Nephron progenitor cell (in vitro differentiated cells): ENCODE data around the gene MAGI1.

ENCODE experiments used
- DNase-seq: peaks from one replicate; pipeline ENCODE4 v3.0.0; 2021
- H3K27ac Mint-ChIP-seq: 2 replicates; pipeline ENCODE4 v1.8.0; 2021; ENCODE audit warnings: mild to moderate bottlenecking, moderate library complexity, mixed read lengths
- H3K27me3 Mint-ChIP-seq: 2 replicates; pipeline ENCODE4 v1.8.0; 2021; ENCODE audit warnings: mild to moderate bottlenecking, low read depth, mixed read lengths; ENCODE audit not compliant: poor library complexity
- H3K36me3 Mint-ChIP-seq: 2 replicates; pipeline ENCODE4 v1.8.0; 2021; ENCODE audit warnings: low read depth, mixed read lengths
- H3K4me1 Mint-ChIP-seq: 2 replicates; pipeline ENCODE4 v1.8.0; 2021; ENCODE audit warnings: mixed read lengths
- H3K4me3 Mint-ChIP-seq: 2 replicates; pipeline ENCODE4 v1.8.0; 2021; ENCODE audit warnings: mild to moderate bottlenecking, moderate library complexity, mixed read lengths
- H3K9me3 Mint-ChIP-seq: 2 replicates; pipeline ENCODE4 v1.8.0; 2021; ENCODE audit warnings: mild to moderate bottlenecking, moderate library complexity, mixed read lengths
- CTCF ChIP-seq: fragments of 200-600 bp; sonication (generic); IDR thresholded peaks from 2 replicates; pipeline ENCODE4 v1.5.0; 2021; ENCODE audit warnings: antibody characterized with exemption

The MAGI1 gene

DNA sequence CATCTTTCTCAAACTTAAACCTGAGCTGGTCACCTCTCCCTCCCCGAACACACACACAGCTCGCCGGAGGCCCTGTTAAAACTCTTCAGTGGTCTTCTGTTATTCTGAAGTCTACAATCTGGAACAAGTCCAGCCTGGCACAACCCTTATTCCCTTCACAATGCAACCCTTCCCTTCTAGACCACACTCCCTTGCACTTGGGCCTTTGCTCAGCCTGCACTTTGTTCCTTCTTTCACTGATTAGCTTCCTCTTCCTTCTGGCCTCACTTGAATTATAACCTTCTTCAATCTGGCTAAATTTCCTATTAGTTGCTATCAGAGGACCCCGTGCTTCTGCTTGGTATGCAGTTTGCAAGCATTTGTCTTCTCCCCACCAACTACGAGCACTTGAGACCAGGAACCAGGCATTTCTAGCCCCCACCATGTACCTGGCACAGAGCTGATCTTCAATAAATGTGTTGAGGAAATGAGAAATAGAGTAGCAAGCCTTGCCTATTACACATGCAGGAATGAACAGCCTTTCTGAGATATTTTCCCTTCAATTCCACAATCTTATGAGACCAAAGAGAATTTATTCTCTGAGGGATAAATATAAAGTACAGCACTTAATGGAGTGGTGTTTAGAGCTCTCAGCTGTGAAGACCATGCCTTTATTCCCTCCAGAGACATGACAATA is 687.8 kb downstream of the MAGI1 start:
- Mint-ChIP-seq H3K4me1 (peaks cover 41% of the 10 kb centered on the region), H3K4me3 (no peak overlapping the region), H3K9me3 (no peaks in the 10 kb centered on the region), H3K36me3 (peaks cover 14% of the 10 kb centered on the region), H3K27me3 (no peaks in the 10 kb centered on the region), H3K27ac (peak overlapping the region; percentile 22)
- DNase-seq = no peak
- no peak for TF ChIP-seq CTCF

- Mint-ChIP-seq H3K27me3 (no peaks in the 10 kb centered on the region), H3K9me3 (no peaks in the 10 kb centered on the region), H3K4me3 (no peak overlapping the region), H3K27ac (peak overlapping the region; percentile 23), H3K36me3 (no peaks in the 10 kb centered on the region), H3K4me1 (peaks cover 53% of the 10 kb centered on the region)
- TF ChIP-seq CTCF = no peak
- no peak for DNase-seq
Measured at GRCh38 chr3:65348398-65348995, 690.2 kb downstream of the MAGI1 start.

GRCh38 chr3:65347166-65347565 is 691.6 kb downstream of the MAGI1 start:
- no peaks in the 10 kb centered on the region for H3K27me3 Mint-ChIP-seq
- H3K9me3 Mint-ChIP-seq = no peaks in the 10 kb centered on the region
- no peak overlapping the region for H3K4me3 Mint-ChIP-seq
- no peak for DNase-seq
- TF ChIP-seq CTCF = no peak
- H3K36me3 Mint-ChIP-seq = no peaks in the 10 kb centered on the region
- H3K27ac Mint-ChIP-seq = no peak overlapping the region
- peaks cover 46% of the 10 kb centered on the region for H3K4me1 Mint-ChIP-seq

- H3K27ac Mint-ChIP-seq = no peak overlapping the region
- TF ChIP-seq CTCF = no peak
- no peak for DNase-seq
- H3K4me3 Mint-ChIP-seq = no peak overlapping the region
- peaks cover 24% of the 10 kb centered on the region for H3K4me1 Mint-ChIP-seq
- no peaks in the 10 kb centered on the region for H3K9me3 Mint-ChIP-seq
- H3K36me3 Mint-ChIP-seq = no peaks in the 10 kb centered on the region
- peaks cover 4% of the 10 kb centered on the region for H3K27me3 Mint-ChIP-seq
Measured at GRCh38 chr3:65344846-65345245, 693.9 kb downstream of the MAGI1 start.

DNA sequence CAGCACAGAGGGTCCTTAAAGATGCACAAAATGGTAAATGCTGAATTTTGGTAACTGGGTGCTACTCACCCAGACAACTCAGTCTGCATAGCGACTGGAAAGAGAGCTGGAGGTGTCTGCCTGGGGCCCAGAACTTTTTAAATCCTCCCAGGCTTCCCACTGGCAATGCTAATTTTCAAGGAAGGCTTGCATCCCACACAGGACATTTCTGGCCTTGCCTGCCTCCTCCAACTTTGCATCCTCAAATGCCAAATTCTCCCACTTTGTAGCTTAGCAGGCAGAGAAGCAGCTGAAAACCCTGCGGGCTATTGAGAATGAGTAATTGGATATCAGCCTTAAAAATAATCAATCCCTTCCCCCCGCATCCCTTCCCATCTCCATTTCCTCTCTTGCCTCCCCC is 694.3 kb downstream of the MAGI1 start:
- no peak for DNase-seq
- no peak overlapping the region for H3K27ac Mint-ChIP-seq
- peaks cover 21% of the 10 kb centered on the region for H3K4me1 Mint-ChIP-seq
- no peaks in the 10 kb centered on the region for H3K36me3 Mint-ChIP-seq
- no peak overlapping the region for H3K4me3 Mint-ChIP-seq
- H3K27me3 Mint-ChIP-seq = peaks cover 4% of the 10 kb centered on the region
- no peak for TF ChIP-seq CTCF
- no peaks in the 10 kb centered on the region for H3K9me3 Mint-ChIP-seq

GRCh38 chr3:65343736-65344135 is 695.0 kb downstream of the MAGI1 start:
- Mint-ChIP-seq H3K36me3 (no peaks in the 10 kb centered on the region), H3K9me3 (no peaks in the 10 kb centered on the region), H3K4me3 (no peak overlapping the region), H3K4me1 (peaks cover 17% of the 10 kb centered on the region), H3K27ac (no peak overlapping the region), H3K27me3 (peaks cover 4% of the 10 kb centered on the region)
- no peak for DNase-seq
- TF ChIP-seq CTCF = no peak
